Measurements from ENCODE around the gene ZNF48. TPM values are rescaled to one million over a fixed set of nuclear protein-coding genes. Genes with fewer than 3 reads are reported as not detected.

ZNF48 gene
- total RNA-seq, 2 donors from 2014 or later: 9.3 to 12.2 TPM

GRCh38 chr16:30397776-30398660, 2.8 kb downstream of the ZNF48 start:
- Histone ChIP-seq H3K27ac (no peak overlapping the region), H3K4me3 (no peak overlapping the region), H3K9me3 (no peaks in the 10 kb centered on the region), H3K4me1 (peaks cover 49% of the 10 kb centered on the region), H3K36me3 (replicated peaks in 1 of 2; ENCODE audit: insufficient read depth in 1 of 2, low read depth in 2 of 2) (no peaks in the 10 kb centered on the region), H3K27me3 (no peaks in the 10 kb centered on the region)
- WGBS, 2 donors: 87 to 97% methylated on average over 6 to 36 of the region's 42 CpGs
- ATAC-seq: no peak
- intact Hi-C loops (cut with DNase I): no loop called here
- DNase-seq: no peak
- TF ChIP-seq CTCF (IDR thresholded peaks at IDR 0.05) (no peak), POLR2A (IDR thresholded peaks at IDR 0.05) (no peak)

GRCh38 chr16:30398661-30399434, 3.6 kb downstream of the ZNF48 start:
- TF ChIP-seq POLR2A (IDR thresholded peaks at IDR 0.05): no peak
- TF ChIP-seq CTCF (IDR thresholded peaks at IDR 0.05): no peak
- no peak for DNase-seq
- no peak overlapping the region for H3K27ac ChIP-seq
- H3K9me3 ChIP-seq: no peaks in the 10 kb centered on the region
- no peaks in the 10 kb centered on the region for H3K27me3 ChIP-seq
- H3K4me3 ChIP-seq: no peak overlapping the region
- 79 to 85% methylated on average over 10 to 23 of the region's 23 CpGs for WGBS, 2 donors
- intact Hi-C loops (cut with DNase I): no loop called here
- ATAC-seq: no peak
- H3K4me1 ChIP-seq: peaks cover 49% of the 10 kb centered on the region
- no peaks in the 10 kb centered on the region for H3K36me3 ChIP-seq (replicated peaks in 1 of 2; ENCODE audit: insufficient read depth in 1 of 2, low read depth in 2 of 2)

GRCh38 chr16:30399435-30400186, 4.4 kb downstream of the ZNF48 start:
- H3K27ac ChIP-seq: peak overlapping the region; percentile 46 to 81 (median 70)
- peak overlapping the region in 1 of 2 donors; percentile 50 for H3K4me3 ChIP-seq
- peaks cover 46% of the 10 kb centered on the region for H3K4me1 ChIP-seq
- 25 to 41% methylated on average over 4 to 12 of the region's 12 CpGs for WGBS, 2 donors
- TF ChIP-seq POLR2A (IDR thresholded peaks at IDR 0.05): no peak
- TF ChIP-seq CTCF (IDR thresholded peaks at IDR 0.05): no peak
- H3K36me3 ChIP-seq (replicated peaks in 1 of 2; ENCODE audit: insufficient read depth in 1 of 2, low read depth in 2 of 2): no peaks in the 10 kb centered on the region
- ATAC-seq (no peak), DNase-seq (no peak)
- H3K27me3 ChIP-seq: no peaks in the 10 kb centered on the region
- H3K9me3 ChIP-seq: no peaks in the 10 kb centered on the region
- intact Hi-C loops (cut with DNase I): no loop called here

GRCh38 chr16:30401768-30402425, 6.7 kb downstream of the ZNF48 start:
- H3K27ac ChIP-seq: peak overlapping the region in 1 of 4 donors; percentile 18
- WGBS, 2 donors: 51 to 66% methylated on average over 7 to 8 of the region's 8 CpGs
- no peak for ATAC-seq

More at GRCh38 chr16:30401768-30402425, 6.7 kb downstream of the ZNF48 start:
- intact Hi-C loops (cut with DNase I): no loop called here
- Histone ChIP-seq H3K36me3 (replicated peaks in 1 of 2; ENCODE audit: insufficient read depth in 1 of 2, low read depth in 2 of 2) (no peaks in the 10 kb centered on the region), H3K4me1 (peaks cover 34% of the 10 kb centered on the region), H3K4me3 (no peak overlapping the region), H3K9me3 (no peaks in the 10 kb centered on the region), H3K27me3 (no peaks in the 10 kb centered on the region)
- TF ChIP-seq CTCF (IDR thresholded peaks at IDR 0.05) (no peak), POLR2A (IDR thresholded peaks at IDR 0.05) (no peak)
- no peak for DNase-seq
